HepG2 (cell line): ENCODE data around the gene HAUS5. TPM values are rescaled to one million over a fixed set of nuclear protein-coding genes. Genes with fewer than 3 reads are reported as not detected.

Experiments
- ASH2L ChIP-seq: fragments of 300-600, 200-600 bp; sonication (generic); IDR thresholded peaks from 2 replicates; pipeline ENCODE4 v1.7.0; 2017; ENCODE audit warnings: low read depth, mild to moderate bottlenecking, moderate library complexity, mixed read lengths, low read length; ENCODE audit not compliant: insufficient read length
- ELK4 ChIP-seq: sonication (generic); formaldehyde crosslinking; IDR thresholded peaks from 2 replicates; pipeline ENCODE4 v1.9.0; 2021; ENCODE audit warnings: missing genetic modification reagents, borderline replicate concordance
- HNRNPK ChIP-seq: fragments of 200-400 bp; formaldehyde crosslinking; IDR thresholded peaks from 2 replicates; pipeline ENCODE4 v1.6.1; 2018; ENCODE audit warnings: low read length, low read depth, moderate library complexity, mild to moderate bottlenecking; ENCODE audit not compliant: poor library complexity, severe bottlenecking
- HNRNPLL ChIP-seq: fragments of 200-400 bp; formaldehyde crosslinking; IDR thresholded peaks from 2 replicates; pipeline ENCODE4 v1.6.1; 2017; ENCODE audit warnings: mild to moderate bottlenecking, low read depth, low read length; ENCODE audit not compliant: poor library complexity, severe bottlenecking
- ISL2 ChIP-seq: sonication (generic); formaldehyde crosslinking; IDR thresholded peaks from 2 replicates; pipeline ENCODE4 v1.5.0; 2020; ENCODE audit warnings: missing genetic modification reagents
- JUN ChIP-seq: sonication (generic); formaldehyde crosslinking; IDR thresholded peaks from 2 replicates; pipeline ENCODE4 v1.4.0; 2020; ENCODE audit warnings: mild to moderate bottlenecking, missing genetic modification reagents
- KDM2A ChIP-seq: sonication (generic); formaldehyde crosslinking; IDR thresholded peaks from 2 replicates; pipeline ENCODE4 v1.4.0; 2020; ENCODE audit warnings: low read depth, missing genetic modification reagents, borderline replicate concordance
- KDM5B ChIP-seq: sonication (generic); formaldehyde crosslinking; IDR thresholded peaks from 2 replicates; pipeline ENCODE4 v1.4.0; 2020; ENCODE audit warnings: missing genetic modification reagents, mild to moderate bottlenecking, borderline replicate concordance
- KDM6A ChIP-seq: IDR thresholded peaks from 2 replicates; pipeline ENCODE4 v1.6.1; 2016; ENCODE audit warnings: low read depth
- KLF13 ChIP-seq: sonication (generic); formaldehyde crosslinking; IDR thresholded peaks from 2 replicates; pipeline ENCODE4 v1.4.0; 2020; ENCODE audit warnings: mild to moderate bottlenecking, missing genetic modification reagents
- NCOA5 ChIP-seq: sonication (generic); formaldehyde crosslinking; IDR thresholded peaks from 2 replicates; pipeline ENCODE4 v1.4.0; 2020; ENCODE audit warnings: missing genetic modification reagents
- NR2F6 ChIP-seq, 2 experiments: IDR thresholded peaks; 2 replicates each; pipeline ENCODE4 v1.6.1; 2016; ENCODE audit warnings: antibody characterized with exemption in 1 of 2, mild to moderate bottlenecking in 1 of 2
- RBAK ChIP-seq: sonication (generic); formaldehyde crosslinking; IDR thresholded peaks from 2 replicates; pipeline ENCODE4 v1.5.1; 2020; ENCODE audit warnings: mild to moderate bottlenecking, missing genetic modification reagents
- SAP130 ChIP-seq: IDR thresholded peaks from 2 replicates; pipeline ENCODE4 v1.6.1; 2016; ENCODE audit warnings: low read depth
- SIN3A ChIP-seq: IDR thresholded peaks from 2 replicates; pipeline ENCODE4 v1.6.1; 2011; ENCODE audit warnings: low read depth, mild to moderate bottlenecking, control low read depth, low read length, borderline replicate concordance
- SP1 ChIP-seq, 2 experiments: fragments of 450-650 bp in 1 of 2; sonication (generic) in 1 of 2; formaldehyde crosslinking in 1 of 2; IDR thresholded peaks; 2 replicates each; pipeline versions ENCODE4 v1.4.0 to v1.6.1; 2016 to 2020; ENCODE audit warnings: missing genetic modification reagents in 1 of 2
- SP5 ChIP-seq: IDR thresholded peaks from 2 replicates; pipeline ENCODE4 v1.6.1; 2016; ENCODE audit warnings: low read depth, borderline replicate concordance
- TBP ChIP-seq: sonication (generic); formaldehyde crosslinking; IDR thresholded peaks from 2 replicates; pipeline ENCODE4 v1.5.0; 2020; ENCODE audit warnings: missing genetic modification reagents
- ZC3H4 ChIP-seq: sonication (generic); formaldehyde crosslinking; IDR thresholded peaks from 2 replicates; pipeline ENCODE4 v1.4.0; 2020; ENCODE audit warnings: missing genetic modification reagents, borderline replicate concordance
- ZNF333 ChIP-seq: sonication (generic); formaldehyde crosslinking; IDR thresholded peaks from 2 replicates; pipeline ENCODE4 v1.4.0; 2020; ENCODE audit warnings: mild to moderate bottlenecking, missing genetic modification reagents, borderline replicate concordance
- ZNF431 ChIP-seq: sonication (generic); formaldehyde crosslinking; IDR thresholded peaks from 2 replicates; pipeline ENCODE4 v1.9.0; 2022; ENCODE audit warnings: missing genetic modification reagents, low read depth, mild to moderate bottlenecking, borderline replicate concordance
- ZNF501 ChIP-seq: sonication (generic); formaldehyde crosslinking; IDR thresholded peaks from 2 replicates; pipeline ENCODE4 v1.5.1; 2020; ENCODE audit warnings: mild to moderate bottlenecking, moderate library complexity, missing genetic modification reagents
- ZNF616 ChIP-seq: sonication (generic); formaldehyde crosslinking; IDR thresholded peaks from 2 replicates; pipeline ENCODE4 v1.5.0; 2020; ENCODE audit warnings: low read depth, mild to moderate bottlenecking, missing genetic modification reagents
- polyA plus RNA-seq, 8 experiments: library from polyadenylated mRNA; depleted of rRNA in 3 of 8; stranded (reverse) in 7 of 8; unstranded in 1 of 8; fragments of >200 nt; fragmentation: Illumina TruSeq in 4 of 8; extraction: Trizol in 4 of 8; gene quantifications; 2 replicates each; pipeline versions ENCODE4 v1.2.1 to v1.2.3, GENCODE V29; 2011 to 2016; ENCODE audit warnings: low read depth in 4 of 8, missing spikeins in 1 of 8, mixed read lengths in 1 of 8; ENCODE audit not compliant: insufficient read depth in 1 of 8
- total RNA-seq, 5 experiments: library from RNA; depleted of rRNA; stranded (reverse); fragments of >200 nt; fragmentation: Illumina TruSeq; extraction: Trizol; gene quantifications; 2 replicates each; pipeline ENCODE4 v1.2.3, GENCODE V29; 2016; ENCODE audit warnings: low read depth in 1 of 5
- TF ChIP-seq, protein P1 (sequence below), 2 experiments: sonication (generic) in 1 of 2; formaldehyde crosslinking in 1 of 2; IDR thresholded peaks; 2 replicates each; pipeline versions ENCODE4 v1.5.1 to v1.6.1; 2011 to 2020; ENCODE audit warnings: borderline replicate concordance in 1 of 2, low read depth in 1 of 2, low read length in 1 of 2, mild to moderate bottlenecking in 1 of 2, missing genetic modification reagents in 1 of 2, moderate library complexity in 1 of 2
- TF ChIP-seq, protein P2 (sequence below): sonication (generic); formaldehyde crosslinking; IDR thresholded peaks from 2 replicates; pipeline ENCODE4 v1.5.0; 2020; ENCODE audit warnings: mild to moderate bottlenecking, missing genetic modification reagents

Gene HAUS5
- total and polyA plus RNA-seq, 2 of the 13 experiments (the other 11 are each of a cell fraction or from before 2014, with no cell fraction given): 10.3 to 17.7 TPM

DNA sequence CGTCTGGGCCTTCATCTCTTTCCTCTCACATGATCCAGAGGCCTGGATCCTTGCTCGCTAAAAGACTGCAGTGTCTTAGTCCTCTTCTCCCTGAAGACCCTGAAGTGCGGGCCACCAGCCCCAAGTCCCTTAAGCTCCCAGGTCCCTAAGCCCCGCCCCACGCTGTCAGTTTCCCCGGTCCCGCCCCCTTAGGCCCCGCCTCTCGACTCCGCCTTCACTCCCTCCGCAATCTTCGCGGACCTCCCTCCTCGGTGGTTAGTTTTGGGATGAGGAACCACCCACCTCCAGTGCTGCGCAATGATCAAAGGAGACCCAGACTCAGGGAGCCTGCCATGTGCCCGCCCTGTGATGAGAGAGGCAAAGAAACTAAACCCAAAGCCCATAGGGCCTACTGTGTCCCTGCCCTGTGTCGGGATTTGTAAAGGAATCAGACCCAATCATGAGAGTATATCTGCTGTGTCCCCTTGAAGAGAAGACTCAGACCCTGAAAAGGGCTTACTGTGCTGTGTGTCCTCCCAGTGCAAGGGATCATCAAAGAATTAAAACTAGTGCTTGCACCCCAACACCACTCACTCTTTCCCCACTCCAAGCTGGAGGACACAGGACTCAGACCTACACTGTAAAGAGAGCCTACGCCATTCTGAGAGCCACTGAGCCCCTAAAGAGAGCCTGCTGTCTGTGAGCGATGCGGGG lies 32.6 kb downstream of the HAUS5 start (continued):
- no peak for TF ChIP-seq ZNF333 (CRISPR knock-in tag)
- 0 out of 2 replicates have a peak, but pooled peaks have one; percentile 32 for TF ChIP-seq SP5 (CRISPR knock-in tag)
- no peak for TF ChIP-seq NR2F6 (IDR thresholded peaks at IDR 0.05)
- TF ChIP-seq NR2F6 (CRISPR knock-in tag; IDR thresholded peaks at IDR 0.05): no peak
- peak; percentile 24; the same call in 1 of the 2 replicates for TF ChIP-seq KDM2A (CRISPR knock-in tag)
- TF ChIP-seq ZNF501 (CRISPR knock-in tag): no peak
- TF ChIP-seq KLF13: no peak
- TF ChIP-seq ISL2 (CRISPR knock-in tag): 0 out of 2 replicates have a peak, but pooled peaks have one; percentile 20
- peak; percentile 87 for TF ChIP-seq HNRNPLL
- no peak for TF ChIP-seq KDM5B (CRISPR knock-in tag)
- TF ChIP-seq SAP130 (CRISPR knock-in tag): peak; percentile 9
- no peak for TF ChIP-seq SP1 (IDR thresholded peaks at IDR 0.05)
- no peak for TF ChIP-seq SP1 (CRISPR knock-in tag; IDR thresholded peaks at IDR 0.05)
- peak; percentile 65; the same call in 1 of the 2 replicates for TF ChIP-seq SIN3A
- no peak for TF ChIP-seq ZC3H4
- no peak for TF ChIP-seq RBAK (CRISPR knock-in tag)
- no peak for TF ChIP-seq HNRNPK
- TF ChIP-seq NCOA5 (CRISPR knock-in tag): no peak
- TF ChIP-seq ASH2L: no peak
- no peak for TF ChIP-seq ZNF431 (CRISPR knock-in tag)
- TF ChIP-seq, protein P1, sequence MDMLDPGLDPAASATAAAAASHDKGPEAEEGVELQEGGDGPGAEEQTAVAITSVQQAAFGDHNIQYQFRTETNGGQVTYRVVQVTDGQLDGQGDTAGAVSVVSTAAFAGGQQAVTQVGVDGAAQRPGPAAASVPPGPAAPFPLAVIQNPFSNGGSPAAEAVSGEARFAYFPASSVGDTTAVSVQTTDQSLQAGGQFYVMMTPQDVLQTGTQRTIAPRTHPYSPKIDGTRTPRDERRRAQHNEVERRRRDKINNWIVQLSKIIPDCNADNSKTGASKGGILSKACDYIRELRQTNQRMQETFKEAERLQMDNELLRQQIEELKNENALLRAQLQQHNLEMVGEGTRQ (IDR thresholded peaks at IDR 0.05; ENCODE audit: low read depth, low read length): no peak
- TF ChIP-seq, protein P1 (CRISPR knock-in tag; IDR thresholded peaks at IDR 0.05; ENCODE audit: borderline replicate concordance): no peak
- TF ChIP-seq KDM6A (CRISPR knock-in tag): no peak
- TF ChIP-seq ELK4 (CRISPR knock-in tag): no peak
- no peak for TF ChIP-seq ZNF616 (CRISPR knock-in tag)
- TF ChIP-seq TBP (CRISPR knock-in tag): no peak
- TF ChIP-seq, protein P2, sequence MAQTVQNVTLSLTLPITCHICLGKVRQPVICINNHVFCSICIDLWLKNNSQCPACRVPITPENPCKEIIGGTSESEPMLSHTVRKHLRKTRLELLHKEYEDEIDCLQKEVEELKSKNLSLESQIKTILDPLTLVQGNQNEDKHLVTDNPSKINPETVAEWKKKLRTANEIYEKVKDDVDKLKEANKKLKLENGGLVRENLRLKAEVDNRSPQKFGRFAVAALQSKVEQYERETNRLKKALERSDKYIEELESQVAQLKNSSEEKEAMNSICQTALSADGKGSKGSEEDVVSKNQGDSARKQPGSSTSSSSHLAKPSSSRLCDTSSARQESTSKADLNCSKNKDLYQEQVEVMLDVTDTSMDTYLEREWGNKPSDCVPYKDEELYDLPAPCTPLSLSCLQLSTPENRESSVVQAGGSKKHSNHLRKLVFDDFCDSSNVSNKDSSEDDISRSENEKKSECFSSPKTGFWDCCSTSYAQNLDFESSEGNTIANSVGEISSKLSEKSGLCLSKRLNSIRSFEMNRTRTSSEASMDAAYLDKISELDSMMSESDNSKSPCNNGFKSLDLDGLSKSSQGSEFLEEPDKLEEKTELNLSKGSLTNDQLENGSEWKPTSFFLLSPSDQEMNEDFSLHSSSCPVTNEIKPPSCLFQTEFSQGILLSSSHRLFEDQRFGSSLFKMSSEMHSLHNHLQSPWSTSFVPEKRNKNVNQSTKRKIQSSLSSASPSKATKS: no peak
- TF ChIP-seq JUN (CRISPR knock-in tag): no peak
